Measurements from ENCODE around the gene C5orf22. TPM values are rescaled to one million over a fixed set of nuclear protein-coding genes. Genes with fewer than 3 reads are reported as not detected.

The C5orf22 gene
- total and polyA plus RNA-seq, 2 donors (not counting 1 experiment from before 2014, with no cell fraction given): 7.5 to 28.9 TPM

GRCh38 chr5:31587546-31587945, 55.4 kb downstream of the C5orf22 start:
- no peak overlapping the region for H3K27ac Mint-ChIP-seq
- ATAC-seq (ENCODE audit: low read depth) (no peak), DNase-seq (no peak)
- no peaks in the 10 kb centered on the region for H3K36me3 ChIP-seq (replicated peaks in 1 of 2; ENCODE audit: control extremely low read depth in 1 of 2, control insufficient read depth in 1 of 2, extremely low read depth in 1 of 2, insufficient read depth in 2 of 2, low read length in 1 of 2)
- intact Hi-C loops (cut with micrococcal nuclease): no loop called here
- no peaks in the 10 kb centered on the region for H3K4me1 Mint-ChIP-seq
- no peaks in the 10 kb centered on the region for H3K27me3 ChIP-seq (replicated peaks in 1 of 4; ENCODE audit: control extremely low read depth in 1 of 4, control insufficient read depth in 3 of 4, insufficient read depth in 4 of 4, low read length in 3 of 4)
- POLR2A ChIA-PET: no interaction called here
- H3K4me1 ChIP-seq (ENCODE audit: control insufficient read depth in 2 of 2, insufficient read depth in 2 of 2, low read length in 2 of 2): no peaks in the 10 kb centered on the region
- H3K9me3 Mint-ChIP-seq (ENCODE audit: insufficient read depth): no peaks in the 10 kb centered on the region
- H3K27me3 Mint-ChIP-seq: peaks cover 27% of the 10 kb centered on the region
- no peak overlapping the region for H3K4me2 ChIP-seq (replicated peaks; ENCODE audit: low read depth, low read length, poor library complexity, severe bottlenecking)
- no peak overlapping the region for H3K9ac ChIP-seq (ENCODE audit: low read length)
- CTCF ChIA-PET: no interaction called here
- H2AFZ ChIP-seq (ENCODE audit: insufficient read depth, low read depth, low read length, poor library complexity, severe bottlenecking): no peak overlapping the region
- H3K79me2 ChIP-seq (ENCODE audit: control insufficient read depth, insufficient read depth, low read length): no peaks in the 10 kb centered on the region
- no peaks in the 10 kb centered on the region for H3K9me3 ChIP-seq (ENCODE audit: control extremely low read depth in 1 of 3, control insufficient read depth in 2 of 3, insufficient read depth in 1 of 3, low read length in 2 of 3)
- no peak overlapping the region for H3K27ac ChIP-seq (ENCODE audit: low read length in 2 of 2)
- WGBS (ENCODE audit: insufficient coverage): 96% methylated on average over 4 of the region's 5 CpGs
- H3K4me3 ChIP-seq (ENCODE audit: control extremely low read depth in 1 of 5, extremely low read depth in 1 of 5, insufficient read depth in 1 of 5, low read depth in 2 of 5, low read length in 4 of 5): no peak overlapping the region
- no peaks in the 10 kb centered on the region for H4K20me1 ChIP-seq (ENCODE audit: control insufficient read depth, insufficient read depth, low read length, poor library complexity, severe bottlenecking)
- no peak overlapping the region for H3K4me3 Mint-ChIP-seq
- no peak for TF ChIP-seq EZH2 (IDR thresholded peaks at IDR 0.05; ENCODE audit: borderline replicate concordance, insufficient read depth, low read depth, low read length, poor library complexity, severe bottlenecking)

- H3K27ac ChIP-seq (ENCODE audit: low read length in 2 of 2): no peak overlapping the region
- H3K9me3 ChIP-seq (ENCODE audit: control extremely low read depth in 1 of 3, control insufficient read depth in 2 of 3, insufficient read depth in 1 of 3, low read length in 2 of 3): no peaks in the 10 kb centered on the region
- no peak for DNase-seq
- Mint-ChIP-seq H3K4me1 (peaks cover 3% of the 10 kb centered on the region), H3K4me3 (no peak overlapping the region), H3K9me3 (ENCODE audit: insufficient read depth) (no peaks in the 10 kb centered on the region), H3K27ac (no peak overlapping the region), H3K27me3 (peaks cover 26% of the 10 kb centered on the region)
- no peaks in the 10 kb centered on the region for H3K36me3 ChIP-seq (replicated peaks in 1 of 2; ENCODE audit: control extremely low read depth in 1 of 2, control insufficient read depth in 1 of 2, extremely low read depth in 1 of 2, insufficient read depth in 2 of 2, low read length in 1 of 2)
- no peaks in the 10 kb centered on the region for H3K79me2 ChIP-seq (ENCODE audit: control insufficient read depth, insufficient read depth, low read length)
- H3K4me3 ChIP-seq (ENCODE audit: control extremely low read depth in 1 of 5, extremely low read depth in 1 of 5, insufficient read depth in 1 of 5, low read depth in 2 of 5, low read length in 4 of 5): no peak overlapping the region
- H4K20me1 ChIP-seq (ENCODE audit: control insufficient read depth, insufficient read depth, low read length, poor library complexity, severe bottlenecking): no peaks in the 10 kb centered on the region
- intact Hi-C loops (cut with micrococcal nuclease): no loop called here
- POLR2A ChIA-PET: no interaction called here
- H2AFZ ChIP-seq (ENCODE audit: insufficient read depth, low read depth, low read length, poor library complexity, severe bottlenecking): no peak overlapping the region
- peaks cover 0 to 2% of the 10 kb centered on the region in 2 donors for H3K4me1 ChIP-seq (ENCODE audit: control insufficient read depth in 2 of 2, insufficient read depth in 2 of 2, low read length in 2 of 2)
- no peak for TF ChIP-seq EZH2 (IDR thresholded peaks at IDR 0.05; ENCODE audit: borderline replicate concordance, insufficient read depth, low read depth, low read length, poor library complexity, severe bottlenecking)
- TF ChIP-seq CTCF (IDR thresholded peaks at IDR 0.05): no peak
- H3K9ac ChIP-seq (ENCODE audit: low read length): no peak overlapping the region
- H3K4me2 ChIP-seq (replicated peaks; ENCODE audit: low read depth, low read length, poor library complexity, severe bottlenecking): no peak overlapping the region
- H3K27me3 ChIP-seq (replicated peaks in 1 of 4; ENCODE audit: control extremely low read depth in 1 of 4, control insufficient read depth in 3 of 4, insufficient read depth in 4 of 4, low read length in 3 of 4): peaks cover 0 to 2% (median 0%) of the 10 kb centered on the region in 4 experiments
- CTCF ChIA-PET: no interaction called here
- no peak for ATAC-seq (ENCODE audit: low read depth)
- 80% methylated on average over 2 of the region's 3 CpGs for whole genome bisulfite sequencing (ENCODE audit: insufficient coverage)
These were observed 61.6 kb downstream of the C5orf22 start for GRCh38 chr5:31593665-31594064.
